Esophagus muscularis mucosa (tissue), 4 donors: ENCODE data around the gene HNRNPLL. TPM values are rescaled to one million over a fixed set of nuclear protein-coding genes. Genes with fewer than 3 reads are reported as not detected.
"Not testable (repeated sequence)": the region's sequence is repeated elsewhere in the genome, so short reads cannot be mapped to it uniquely, and the experiment has no call there.

ENCODE experiments used
- DNase-seq: peaks from one replicate; pipeline ENCODE4 v3.0.0-alpha.2; 2017; ENCODE audit errors: extremely low spot score
- H3K27ac ChIP-seq, 4 donors: fragments of 200-600 bp; sonication (generic); replicated peaks in 1 of 4; 1 replicate in 3 of 4; 2 replicates in 1 of 4; pipeline ENCODE4 v1.5.1; 2016 to 2019; ENCODE audit warnings: mild to moderate bottlenecking in 1 of 4
- H3K27me3 ChIP-seq, 4 donors: fragments of 200-600 bp; sonication (generic); one replicate each; pipeline versions ENCODE4 v1.5.1 to v1.6.0; 2016 to 2019
- H3K36me3 ChIP-seq, 4 donors: fragments of 200-600 bp; sonication (generic); one replicate each; pipeline ENCODE4 v1.5.1; 2016 to 2019
- H3K4me1 ChIP-seq, 4 donors: fragments of 200-600 bp; sonication (generic); one replicate each; pipeline ENCODE4 v1.5.1; 2016 to 2019
- H3K4me3 ChIP-seq, 4 donors: fragments of 200-600 bp; sonication (generic); 1 replicate in 2 of 4; 2 replicates in 2 of 4; pipeline ENCODE4 v1.5.1; 2016 to 2019; ENCODE audit warnings: mild to moderate bottlenecking in 4 of 4, moderate library complexity in 1 of 4
- H3K9me3 ChIP-seq, 4 donors: fragments of 200-600 bp; sonication (generic); 1 replicate in 3 of 4; 2 replicates in 1 of 4; pipeline ENCODE4 v1.5.1; 2016 to 2019
- EP300 ChIP-seq: sonication (generic); formaldehyde crosslinking; IDR thresholded peaks from one replicate; pipeline ENCODE4 v1.6.1; 2017; ENCODE audit warnings: antibody characterized with exemption
- POLR2A ChIP-seq: fragments of 450-650 bp; IDR thresholded peaks from one replicate; pipeline ENCODE4 v1.6.1; 2017; ENCODE audit warnings: antibody characterized with exemption, moderate library complexity, mild to moderate bottlenecking, low read depth
- POLR2AphosphoS5 ChIP-seq, 2 donors: sonication (generic); formaldehyde crosslinking; IDR thresholded peaks; one replicate each; pipeline ENCODE4 v1.6.1; 2017; ENCODE audit warnings: antibody characterized with exemption in 2 of 2
- WGBS: methylation state at CpG from one replicate; pipeline ENCODE4 v1.1.5; 2018; 5-methylcytosine and 5-hydroxymethylcytosine counted together
- intact Hi-C: fragments of 100-400 bp; cut with DNase I; formaldehyde crosslinking; loops from one replicate; pipeline ENCODE4 v1.15.1; 2023
- total RNA-seq, 4 donors: library from RNA; depleted of rRNA; stranded (reverse); fragments of >200 nt; gene quantifications; one replicate each; pipeline versions ENCODE4 v1.1.0 to v1.2.1, GENCODE V29; 2016
- TF ChIP-seq, protein P1 (sequence below), 3 experiments: fragments of 200-600 bp in 2 of 3; fragments of 450-650 bp in 1 of 3; sonication (generic) in 2 of 3; IDR thresholded peaks; one replicate each; pipeline ENCODE4 v1.5.1; 2017 to 2019; ENCODE audit warnings: antibody characterized with exemption in 3 of 3, mild to moderate bottlenecking in 2 of 3, moderate library complexity in 1 of 3

The HNRNPLL gene
- total RNA-seq, 4 donors from 2014 or later, result 50.2 to 61.5 (median 54.0) TPM

GRCh38 chr2:38643021-38643671, 40.4 kb upstream of the HNRNPLL start:
- intact Hi-C loops, result no loop called here
- Histone ChIP-seq H3K36me3 (no peaks in the 10 kb centered on the region), H3K4me3 (no peak overlapping the region), H3K9me3 (peaks cover 0 to 7% (median 0%) of the 10 kb centered on the region in 4 donors), H3K27me3 (no peaks in the 10 kb centered on the region), H3K27ac (no peak overlapping the region), H3K4me1 (no peaks in the 10 kb centered on the region)
- 96% methylated on average over 39 of the region's 45 CpGs for WGBS
- TF ChIP-seq POLR2AphosphoS5 (IDR thresholded peaks at IDR 0.05) (no peak), POLR2A (no peak), EP300 (no peak)
- TF ChIP-seq, protein P1, sequence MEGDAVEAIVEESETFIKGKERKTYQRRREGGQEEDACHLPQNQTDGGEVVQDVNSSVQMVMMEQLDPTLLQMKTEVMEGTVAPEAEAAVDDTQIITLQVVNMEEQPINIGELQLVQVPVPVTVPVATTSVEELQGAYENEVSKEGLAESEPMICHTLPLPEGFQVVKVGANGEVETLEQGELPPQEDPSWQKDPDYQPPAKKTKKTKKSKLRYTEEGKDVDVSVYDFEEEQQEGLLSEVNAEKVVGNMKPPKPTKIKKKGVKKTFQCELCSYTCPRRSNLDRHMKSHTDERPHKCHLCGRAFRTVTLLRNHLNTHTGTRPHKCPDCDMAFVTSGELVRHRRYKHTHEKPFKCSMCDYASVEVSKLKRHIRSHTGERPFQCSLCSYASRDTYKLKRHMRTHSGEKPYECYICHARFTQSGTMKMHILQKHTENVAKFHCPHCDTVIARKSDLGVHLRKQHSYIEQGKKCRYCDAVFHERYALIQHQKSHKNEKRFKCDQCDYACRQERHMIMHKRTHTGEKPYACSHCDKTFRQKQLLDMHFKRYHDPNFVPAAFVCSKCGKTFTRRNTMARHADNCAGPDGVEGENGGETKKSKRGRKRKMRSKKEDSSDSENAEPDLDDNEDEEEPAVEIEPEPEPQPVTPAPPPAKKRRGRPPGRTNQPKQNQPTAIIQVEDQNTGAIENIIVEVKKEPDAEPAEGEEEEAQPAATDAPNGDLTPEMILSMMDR (IDR thresholded peaks at IDR 0.05), result no peak
- DNase-seq, result no peak

DNA sequence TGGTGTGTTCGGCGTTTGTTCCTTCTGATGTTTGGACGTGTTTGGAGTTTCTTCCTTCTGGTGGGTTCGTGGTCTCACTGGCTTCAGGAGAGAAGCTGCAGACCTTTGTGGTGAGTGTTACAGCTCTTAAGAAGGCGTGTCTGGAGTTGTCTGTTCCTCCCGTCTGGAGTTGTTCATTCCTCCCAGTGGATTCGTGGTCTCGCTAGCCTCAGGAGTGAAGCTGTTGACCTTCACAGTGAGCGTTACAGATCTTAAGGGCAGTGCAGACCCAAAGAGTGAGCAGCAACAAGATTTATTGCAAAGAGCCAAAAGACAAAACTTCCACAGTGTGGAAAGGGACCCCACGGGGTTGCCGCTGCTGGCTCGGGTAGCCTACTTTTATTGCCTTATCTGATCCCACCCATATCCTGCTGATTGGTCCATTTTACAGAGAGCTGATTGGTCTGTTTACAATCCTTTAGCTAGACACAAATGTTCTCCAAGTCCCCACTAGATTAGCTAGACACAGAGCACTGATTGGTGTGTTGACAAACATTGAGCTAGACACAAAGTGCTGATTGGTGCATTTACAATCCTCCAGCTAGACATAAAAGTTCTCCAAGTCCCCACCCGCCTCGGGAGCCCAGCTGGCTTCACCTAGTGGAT, 39.8 kb upstream of the HNRNPLL start:
- 84% methylated on average over 14 of the region's 14 CpGs for WGBS
- H3K9me3 ChIP-seq, intact Hi-C loops: not testable (repeated sequence)

DNA sequence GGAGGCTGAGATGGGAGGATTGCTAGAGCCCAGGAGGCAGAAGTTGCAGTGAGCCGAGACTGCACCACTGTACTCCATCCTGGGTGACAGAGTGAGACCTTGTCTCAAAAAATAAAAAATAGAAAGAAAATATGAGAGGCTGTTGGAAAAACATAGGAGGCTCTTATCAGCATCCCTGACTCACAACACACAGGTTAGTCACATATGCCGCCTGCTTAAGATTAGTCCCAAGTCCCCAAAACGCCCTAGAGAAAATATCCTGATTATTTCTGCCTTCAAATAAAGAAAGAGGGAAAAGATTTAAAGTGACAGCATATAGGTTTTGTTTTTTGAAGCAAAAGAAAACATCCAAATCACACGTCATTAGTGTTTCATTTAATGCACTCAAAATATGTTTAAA, 33.3 kb upstream of the HNRNPLL start:
- Histone ChIP-seq H3K4me3 (no peak overlapping the region), H3K27ac (no peak overlapping the region), H3K36me3 (no peaks in the 10 kb centered on the region), H3K27me3 (no peaks in the 10 kb centered on the region), H3K9me3 (no peaks in the 10 kb centered on the region), H3K4me1 (no peaks in the 10 kb centered on the region)
- DNase-seq, result no peak
- no peak for TF ChIP-seq POLR2A
- TF ChIP-seq, protein P1 (IDR thresholded peaks at IDR 0.05), result no peak
- TF ChIP-seq EP300, result no peak
- TF ChIP-seq POLR2AphosphoS5 (IDR thresholded peaks at IDR 0.05), result no peak
- intact Hi-C loops, result no loop called here
- 89% methylated on average over 4 of the region's 4 CpGs for WGBS

More for the DNA sequence above, 39.8 kb upstream of the HNRNPLL start:
- H3K4me3 ChIP-seq, H3K27ac ChIP-seq, H3K27me3 ChIP-seq, H3K36me3 ChIP-seq, DNase-seq, H3K4me1 ChIP-seq: not testable (repeated sequence)

- DNase-seq, result no peak
- intact Hi-C loops, result no loop called here
- no peak overlapping the region for H3K4me3 ChIP-seq
- no peaks in the 10 kb centered on the region for H3K36me3 ChIP-seq
- H3K4me1 ChIP-seq, result no peaks in the 10 kb centered on the region
- WGBS, result 89% methylated on average over 4 of the region's 4 CpGs
- H3K27ac ChIP-seq, result no peak overlapping the region
- H3K27me3 ChIP-seq, result no peaks in the 10 kb centered on the region
- TF ChIP-seq, protein P1 (IDR thresholded peaks at IDR 0.05), result no peak
- no peak for TF ChIP-seq POLR2AphosphoS5 (IDR thresholded peaks at IDR 0.05)
- no peak for TF ChIP-seq POLR2A
- no peak for TF ChIP-seq EP300
- H3K9me3 ChIP-seq, result no peaks in the 10 kb centered on the region
Observed at GRCh38 chr2:38635139-38635538, 32.4 kb upstream of the HNRNPLL start.

DNA sequence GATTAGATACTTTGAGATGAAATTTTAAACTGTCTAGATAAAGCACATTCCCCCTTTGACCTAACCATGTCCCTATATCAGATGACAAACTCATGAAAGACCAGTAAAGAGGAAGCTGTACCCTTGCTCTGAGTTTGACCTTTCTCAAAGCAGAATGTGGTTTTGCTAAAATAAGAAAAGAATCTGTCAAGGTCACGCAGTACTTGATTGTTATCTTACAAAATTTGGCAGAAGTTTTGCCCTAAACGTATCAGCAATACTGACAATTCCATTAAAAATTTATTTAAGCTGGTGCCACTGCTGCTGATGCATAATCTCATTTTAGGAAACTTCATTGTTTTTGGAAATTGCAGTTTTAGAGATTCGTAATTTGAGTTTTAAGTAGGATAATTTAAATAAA, 32.0 kb upstream of the HNRNPLL start:
- no peak for DNase-seq
- Histone ChIP-seq H3K4me3 (no peak overlapping the region), H3K27ac (no peak overlapping the region), H3K4me1 (no peaks in the 10 kb centered on the region), H3K27me3 (no peaks in the 10 kb centered on the region), H3K36me3 (no peaks in the 10 kb centered on the region), H3K9me3 (peaks cover 0 to 3% (median under 1%) of the 10 kb centered on the region in 4 donors)
- TF ChIP-seq POLR2AphosphoS5 (IDR thresholded peaks at IDR 0.05), result no peak
- TF ChIP-seq EP300, result no peak
- TF ChIP-seq POLR2A, result no peak
- TF ChIP-seq, protein P1 (IDR thresholded peaks at IDR 0.05), result no peak
- WGBS, result 57% methylated on average over 3 of the region's 3 CpGs
- intact Hi-C loops, result no loop called here
